COLO668 (cell line): ENCODE measurements around the gene RIPK1.
A peak's percentile ranks its signal among the peaks of the same experiment; 100 is the strongest.
"Not testable (repeated sequence)": the region's sequence is repeated elsewhere in the genome, so short reads cannot be mapped to it uniquely, and the experiment has no call there.

Experiments
- DNase-seq: peaks from one replicate; lab custom pipeline; 2025; ENCODE audit not compliant: unreplicated experiment; lab: John Stamatoyannopoulos, UW

Gene RIPK1

DNA sequence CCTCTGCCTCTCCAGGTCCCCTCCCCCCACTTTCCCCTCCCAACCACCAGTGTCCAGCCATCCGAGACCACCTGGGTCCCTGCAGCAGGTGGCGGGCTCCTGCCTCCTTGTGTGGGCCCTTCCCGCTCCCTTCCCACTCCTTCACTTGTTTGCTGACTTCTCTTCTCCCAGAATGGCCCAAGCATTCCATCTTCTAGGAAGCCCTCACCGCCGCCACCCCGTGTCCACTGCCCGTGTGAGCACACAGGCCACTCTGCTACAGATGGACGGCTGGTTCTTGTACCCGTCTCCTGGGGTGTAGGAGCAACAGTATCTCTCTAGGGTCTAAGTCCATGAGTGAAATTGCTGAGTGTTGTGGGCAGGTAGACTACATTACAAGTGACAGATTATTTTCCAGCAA, 65.2 kb downstream of the RIPK1 start:
- DNase-seq: no peak

DNA sequence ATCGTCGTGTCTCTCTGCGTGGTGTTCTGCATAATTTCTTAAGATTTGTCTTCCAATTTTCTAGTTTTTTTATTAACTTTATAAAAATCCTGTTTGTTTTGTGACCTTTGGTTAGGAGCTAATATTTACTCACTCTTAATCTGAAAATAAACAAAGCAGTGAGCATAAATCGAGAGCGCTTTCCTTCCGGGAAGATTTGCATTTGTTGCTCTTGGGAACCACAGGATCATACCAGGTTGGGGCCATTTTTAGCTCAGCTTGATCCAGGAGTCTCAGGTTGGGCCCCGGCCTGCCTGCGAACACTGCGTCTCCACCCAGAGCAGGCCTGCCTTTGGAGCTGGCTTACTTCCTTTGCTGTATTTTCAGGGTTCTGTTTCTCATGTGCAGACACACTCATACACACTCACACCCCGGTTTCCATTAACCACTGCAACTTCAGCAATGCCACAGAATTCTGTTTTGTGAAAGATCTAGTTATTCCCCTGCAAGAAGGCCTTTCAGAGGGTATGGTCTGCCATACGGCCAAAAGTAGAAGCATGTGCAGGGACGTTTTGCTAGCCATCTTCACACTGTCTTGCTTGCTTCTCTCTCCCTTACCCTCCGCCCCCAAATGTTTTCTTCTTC, 67.5 kb downstream of the RIPK1 start:
- peak; percentile 35 for DNase-seq

DNA sequence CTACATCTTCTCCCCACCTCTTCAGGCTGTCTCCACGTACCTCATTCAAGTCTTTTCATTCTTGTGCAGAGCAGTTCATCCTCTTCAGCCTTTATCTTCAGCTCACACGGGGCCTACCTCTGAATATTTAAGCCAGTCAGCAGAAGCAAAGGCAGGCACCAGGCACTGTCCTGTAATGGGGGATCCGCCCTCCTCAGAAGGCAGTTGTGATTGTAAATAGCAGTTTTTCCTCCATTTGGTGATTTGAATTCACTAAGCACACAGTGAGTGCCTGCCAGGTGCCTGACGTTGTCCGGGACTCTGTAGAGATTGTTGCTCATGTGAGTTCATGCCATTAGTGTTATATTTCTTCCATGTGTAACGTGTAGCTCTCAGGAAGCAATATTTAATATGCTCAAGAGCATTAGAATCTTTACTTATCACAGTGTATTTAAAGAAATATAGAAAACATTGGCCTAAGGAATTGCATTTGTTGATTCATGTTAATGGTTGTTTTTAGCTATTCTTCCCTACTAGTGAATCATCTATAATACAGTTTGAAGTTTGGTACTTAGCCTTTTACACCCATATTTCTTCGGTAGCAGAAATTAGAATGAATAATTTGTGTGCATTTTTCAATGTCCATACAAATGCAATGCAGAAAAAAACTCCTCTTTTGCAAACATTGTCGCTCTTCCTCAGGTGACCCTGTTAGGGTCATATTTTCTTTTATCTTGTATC, 68.2 kb downstream of the RIPK1 start:
- DNase-seq: peak; percentile 11

DNA sequence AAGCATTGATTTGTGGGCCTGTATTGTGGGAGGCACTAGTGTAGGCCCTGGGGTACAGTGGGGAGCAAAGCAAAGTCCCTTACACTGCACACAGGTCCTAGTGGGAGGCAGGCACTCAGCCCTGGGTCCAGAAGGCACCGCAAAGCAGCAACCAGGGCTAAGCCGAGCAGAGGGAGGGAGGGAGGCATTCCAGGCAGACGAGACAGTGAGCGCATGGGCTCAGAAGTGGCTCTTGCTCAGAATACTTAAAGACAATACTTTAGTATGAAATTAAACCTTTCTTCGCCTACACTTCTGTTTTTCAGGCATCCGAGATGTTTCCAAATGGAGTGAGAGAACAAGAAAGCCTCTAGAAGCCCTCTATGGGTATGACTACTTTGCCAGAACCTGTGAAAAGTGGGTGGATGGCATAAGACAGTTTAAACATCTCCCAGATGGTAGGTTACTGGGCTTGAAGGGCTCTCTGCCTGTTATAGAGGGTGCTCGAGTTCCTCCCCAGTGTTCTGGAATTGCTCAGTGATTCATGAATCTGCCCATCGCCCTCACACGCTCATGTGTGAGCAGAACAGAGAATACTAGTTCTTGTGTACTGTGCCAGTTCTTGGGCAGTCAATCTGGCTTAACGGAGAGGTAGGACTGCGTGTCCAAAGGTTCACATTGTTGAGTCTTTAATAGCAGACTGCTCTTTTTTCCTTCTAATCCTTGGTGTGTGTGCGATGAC, 68.9 kb downstream of the RIPK1 start:
- no peak for DNase-seq

DNA sequence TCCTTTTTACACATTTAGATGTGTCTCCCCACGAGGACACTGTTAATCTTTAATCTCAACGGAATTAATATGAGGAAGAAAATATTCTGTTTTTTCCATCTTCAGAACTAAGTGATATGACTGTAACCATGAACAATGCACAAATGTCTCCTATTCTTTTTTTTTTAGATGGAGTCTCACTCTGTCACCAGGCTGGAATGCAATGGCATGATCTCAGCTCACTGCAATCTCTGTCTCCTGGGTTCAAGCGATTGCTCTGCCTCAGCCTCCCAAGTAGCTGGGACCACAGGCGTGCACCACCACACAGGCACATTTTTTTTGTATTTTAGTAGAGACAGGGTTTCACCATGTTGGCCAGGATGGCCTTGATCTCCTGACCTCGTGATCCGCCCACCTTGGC, 69.6 kb downstream of the RIPK1 start:
- DNase-seq: not testable (repeated sequence)

DNA sequence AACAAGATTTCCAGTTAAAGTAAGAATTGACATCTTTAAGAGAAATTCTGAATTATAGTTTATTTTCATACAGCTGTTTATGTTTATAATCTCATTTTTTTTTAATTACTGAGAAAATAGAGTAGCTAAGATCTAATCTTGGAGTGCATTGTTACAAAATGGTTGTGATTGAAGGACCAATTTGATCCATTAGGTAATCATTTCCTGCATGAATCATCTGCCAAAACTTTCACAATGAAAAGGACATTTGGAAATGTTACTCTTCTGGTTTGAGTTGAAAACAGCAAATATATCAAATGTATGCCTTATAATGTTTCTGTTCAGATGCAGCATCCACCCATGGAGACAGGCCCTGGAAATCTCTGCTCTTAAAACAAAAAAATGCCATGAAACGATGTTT, 70.0 kb downstream of the RIPK1 start:
- DNase-seq: no peak

DNA sequence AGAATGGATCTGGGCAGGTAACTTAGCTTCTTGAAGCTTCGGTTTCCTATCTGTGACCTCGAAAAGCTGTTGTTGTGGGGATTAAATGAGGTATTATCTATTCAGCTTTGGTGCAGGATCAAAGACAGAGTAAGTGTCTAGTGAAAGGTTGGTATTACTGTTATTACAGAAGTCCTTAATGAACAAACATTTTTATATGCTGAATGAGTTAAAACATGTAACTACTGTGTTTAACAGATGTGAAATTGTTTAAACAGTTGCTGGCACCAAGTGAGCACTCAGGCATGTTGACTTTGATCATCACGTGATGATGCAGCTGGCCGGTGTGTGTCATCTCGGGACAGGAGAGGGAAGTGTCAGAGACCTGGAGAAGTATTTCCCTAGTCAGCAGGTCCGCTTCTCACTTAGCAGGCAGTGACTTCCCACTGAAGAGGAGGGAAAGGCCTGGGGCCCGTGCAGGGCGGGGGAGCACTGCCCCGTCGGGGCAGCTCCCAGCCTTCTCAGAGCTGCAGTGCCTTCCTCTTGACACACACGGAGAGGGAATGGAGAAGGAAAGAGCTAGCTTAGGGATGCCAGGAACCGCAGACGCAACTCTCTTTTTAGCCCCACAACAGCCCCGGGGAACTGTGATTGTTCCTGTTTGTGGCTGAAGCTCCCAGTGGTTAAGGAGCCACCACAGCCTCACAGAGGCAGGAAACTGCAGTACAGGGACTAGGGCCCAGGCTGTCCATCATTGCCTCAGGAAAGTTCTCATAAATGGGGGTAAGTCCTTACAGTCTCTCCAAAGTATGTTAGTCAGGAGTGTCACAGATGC, 71.0 kb downstream of the RIPK1 start:
- DNase-seq: peak; percentile 77

DNA sequence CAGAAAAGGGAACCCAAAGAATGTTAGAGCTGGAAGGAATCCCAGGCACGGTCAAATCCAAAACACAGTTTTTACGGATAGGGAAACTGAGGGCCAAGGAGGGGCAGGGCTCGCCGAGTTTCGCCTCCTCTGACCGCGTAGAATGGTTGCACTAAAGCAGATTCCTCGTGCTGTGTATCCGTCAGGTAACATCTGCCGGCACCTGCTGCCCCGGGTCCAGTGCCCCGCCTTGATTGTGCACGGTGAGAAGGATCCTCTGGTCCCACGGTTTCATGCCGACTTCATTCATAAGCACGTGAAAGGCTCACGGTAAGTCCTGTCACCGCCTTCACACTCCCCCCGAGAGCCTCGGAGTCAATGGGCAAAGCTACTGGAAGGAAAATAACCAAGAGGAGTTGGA, 71.9 kb downstream of the RIPK1 start:
- peak; percentile 16 for DNase-seq

DNA sequence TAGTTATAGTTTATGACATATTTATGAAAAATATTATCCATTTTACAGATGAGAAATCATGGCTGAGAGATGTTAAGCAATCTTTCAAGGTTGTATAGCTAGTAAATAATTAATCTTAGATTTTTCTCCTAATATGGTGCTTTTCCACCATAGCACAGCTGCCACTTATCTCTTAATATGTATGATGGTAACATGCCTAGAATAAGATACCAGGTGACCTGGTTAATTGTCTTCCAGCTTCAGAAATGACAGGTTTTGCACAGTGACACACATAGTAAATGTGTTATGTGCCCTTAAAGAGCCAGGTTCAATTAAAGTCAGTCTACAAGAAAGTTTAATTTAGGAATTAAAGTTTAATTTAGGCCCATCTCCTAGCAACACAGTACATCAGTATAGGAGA, 74.2 kb downstream of the RIPK1 start:
- DNase-seq: no peak

DNA sequence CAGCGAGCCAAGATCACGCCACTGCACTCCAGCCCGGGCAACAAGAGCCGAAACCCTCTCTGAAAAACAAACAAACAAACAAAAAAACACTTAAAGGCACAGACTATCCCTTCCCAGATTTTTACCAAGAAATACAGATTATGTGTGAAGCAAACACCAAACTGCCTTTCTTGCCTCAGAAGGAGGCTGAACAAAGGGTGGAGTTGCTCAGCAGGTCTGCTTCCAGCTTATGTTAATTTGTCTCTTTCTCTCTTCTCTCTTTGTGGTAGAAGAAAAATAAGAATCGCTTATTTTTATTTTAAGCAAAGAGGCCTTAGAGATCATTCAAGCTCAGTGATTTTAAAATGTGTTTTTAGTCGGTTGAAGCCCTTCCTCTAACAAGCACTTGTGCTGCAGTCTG, 74.9 kb downstream of the RIPK1 start:
- DNase-seq: no peak

DNA sequence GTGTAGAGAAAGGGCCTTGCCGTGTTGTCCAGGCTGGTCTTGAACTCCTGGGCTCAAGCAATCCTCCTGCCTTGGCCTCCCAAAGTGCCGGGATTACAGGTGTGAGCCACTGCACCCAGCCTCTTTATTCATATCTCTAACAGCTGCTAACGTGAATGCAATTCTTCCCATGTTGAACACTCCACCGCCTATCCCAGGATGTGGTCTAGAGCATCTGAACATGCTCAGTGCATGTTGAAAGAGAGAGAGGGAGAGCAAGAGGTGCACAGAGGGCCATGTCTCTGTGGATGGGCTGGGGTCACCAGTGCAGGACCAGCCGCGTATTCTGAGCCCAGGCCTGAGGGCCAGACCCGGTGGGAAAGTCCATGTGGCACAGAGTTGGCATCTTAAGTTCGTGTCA, 76.3 kb downstream of the RIPK1 start:
- DNase-seq: no peak

DNA sequence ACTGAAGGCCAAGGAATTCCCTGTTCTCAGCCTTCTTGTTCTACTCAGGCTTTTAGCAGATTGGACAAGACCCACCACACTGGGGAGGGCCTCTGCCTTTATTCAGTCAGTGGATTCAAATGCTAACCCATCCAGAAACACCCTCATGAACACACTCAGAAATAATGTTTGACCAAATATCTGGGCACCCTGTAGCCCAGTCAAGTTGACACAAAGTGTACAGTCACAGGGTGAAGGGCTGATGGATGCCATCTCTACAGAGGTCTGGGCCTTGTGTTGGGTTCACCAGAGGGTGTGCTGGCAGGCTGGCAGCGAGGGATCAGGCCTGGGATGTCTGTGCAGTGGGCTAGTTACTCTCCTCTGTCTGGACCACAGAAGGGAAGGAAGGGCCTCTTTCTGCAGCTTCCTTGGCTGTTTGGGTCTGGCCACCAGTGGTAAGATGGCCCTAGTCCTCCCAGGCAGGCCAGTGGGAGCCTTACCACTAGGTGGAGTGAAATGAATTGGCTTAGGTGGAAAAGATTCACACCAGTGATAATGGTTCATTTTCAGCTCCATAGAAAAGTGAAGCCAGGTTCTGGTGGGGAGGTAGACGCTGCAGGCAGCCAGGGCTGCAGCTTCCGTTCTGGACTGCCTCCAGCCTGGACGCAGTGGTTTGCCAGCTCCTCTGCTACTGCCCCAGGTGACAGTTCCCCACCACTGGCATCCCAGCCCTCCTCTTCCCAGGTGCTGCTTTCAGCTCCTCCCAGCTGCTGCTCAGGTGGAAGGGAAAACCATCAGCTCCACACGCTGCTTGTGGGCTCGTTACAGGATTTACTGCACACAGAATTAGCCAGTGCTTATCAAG, 79.8 kb downstream of the RIPK1 start:
- DNase-seq: no peak

DNA sequence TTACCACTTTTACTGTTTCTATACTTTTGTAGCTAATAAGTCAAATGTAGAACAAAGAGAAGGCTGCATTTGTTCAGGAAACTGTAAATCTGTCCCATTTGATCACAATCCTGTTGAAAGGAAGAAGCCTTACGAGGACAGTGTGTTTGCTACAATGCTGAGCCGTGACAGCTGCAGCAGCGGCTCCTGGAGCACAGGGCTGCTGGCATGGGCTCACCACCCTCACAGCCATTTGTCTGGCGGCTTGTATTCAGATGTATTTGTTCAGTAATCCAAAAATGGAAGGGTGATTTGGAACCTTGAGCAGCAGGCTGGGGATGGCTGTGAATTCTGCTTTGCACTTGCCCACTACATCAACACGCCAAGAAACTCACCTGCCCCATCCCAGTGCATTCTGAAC, 83.4 kb downstream of the RIPK1 start:
- peak; percentile 22 for DNase-seq

DNA sequence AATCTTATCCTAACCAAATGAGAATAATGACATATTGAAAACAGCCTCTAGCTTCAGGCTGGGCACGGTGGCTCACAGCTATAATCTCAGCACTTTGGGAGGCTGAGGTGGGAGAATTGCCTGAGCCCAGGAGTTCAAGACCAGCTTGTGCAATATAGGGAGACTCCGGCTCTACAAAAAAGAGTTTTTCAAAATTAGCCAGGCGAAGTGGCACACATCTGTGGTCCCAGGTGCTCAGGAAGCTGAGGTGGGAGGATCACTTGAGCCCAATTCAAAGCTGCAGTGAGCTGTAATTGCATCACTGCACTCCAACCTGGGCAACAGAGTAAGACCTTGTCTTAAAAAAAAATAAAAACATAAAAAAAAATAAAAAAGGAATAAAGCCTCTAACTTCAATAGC, 84.4 kb downstream of the RIPK1 start:
- no peak for DNase-seq

DNA sequence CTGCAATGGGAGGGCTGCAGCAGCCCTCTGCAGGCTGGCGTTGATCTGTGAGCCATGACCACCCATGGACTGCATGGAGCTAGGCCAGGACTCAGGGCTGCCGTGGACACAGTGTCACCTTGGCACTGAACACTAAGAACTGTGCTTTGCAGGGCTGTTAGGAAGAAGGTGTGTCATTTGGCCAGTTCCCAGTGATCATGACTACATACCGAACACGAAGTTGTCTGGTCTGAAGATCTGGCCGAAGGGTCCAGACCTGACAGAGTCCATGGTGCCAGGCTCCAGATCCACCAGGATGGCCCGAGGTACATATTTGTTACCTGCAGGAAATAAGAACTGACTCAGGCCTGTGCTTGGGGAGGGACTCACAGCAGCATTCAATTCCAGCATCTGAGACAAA, 87.1 kb downstream of the RIPK1 start:
- DNase-seq: not testable (repeated sequence)

DNA sequence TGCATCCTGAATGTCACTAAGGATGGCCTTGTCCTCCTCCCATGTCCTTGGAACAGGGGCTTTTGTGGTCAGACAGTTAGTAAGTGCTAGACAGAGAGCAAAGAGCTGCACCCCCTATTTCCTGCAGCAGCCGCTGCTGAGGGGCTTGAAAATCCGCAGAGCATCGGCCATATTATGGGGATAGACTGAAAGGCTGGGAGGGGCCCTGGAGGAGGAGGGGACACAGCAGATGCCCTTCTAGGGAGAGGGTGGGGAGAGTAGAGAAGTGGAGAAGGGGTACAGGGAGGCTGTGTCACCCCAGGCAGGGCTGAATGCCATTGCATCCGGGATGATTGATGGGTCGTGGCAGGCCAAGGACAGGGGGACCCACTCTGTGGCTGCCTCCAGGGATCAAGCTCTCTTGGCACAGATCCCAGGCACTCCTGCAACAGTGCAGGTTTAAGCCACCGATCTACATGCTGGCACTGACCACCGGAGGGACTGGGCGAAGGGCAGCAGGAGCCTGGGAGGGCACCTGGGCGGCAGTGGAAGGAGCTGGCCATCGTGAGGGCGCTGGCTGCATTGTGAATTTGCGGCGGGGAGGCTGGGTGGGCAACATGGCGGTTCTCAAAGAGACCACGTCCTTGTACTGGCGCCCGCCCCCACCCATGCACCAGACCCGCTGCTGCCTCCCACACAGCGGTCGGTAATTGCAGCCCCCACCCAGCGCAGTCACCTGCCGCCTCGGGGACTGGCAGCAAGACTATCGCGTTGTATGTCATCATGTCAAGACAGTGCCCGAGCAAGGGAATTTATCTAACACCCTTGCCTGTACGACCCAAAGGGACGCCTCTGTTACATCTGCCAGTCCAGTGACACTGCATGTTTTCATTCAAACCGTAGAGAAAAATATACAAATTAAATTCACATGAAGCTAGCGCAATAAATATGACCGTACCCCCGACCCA, 88.2 kb downstream of the RIPK1 start:
- DNase-seq: peak; percentile 21

DNA sequence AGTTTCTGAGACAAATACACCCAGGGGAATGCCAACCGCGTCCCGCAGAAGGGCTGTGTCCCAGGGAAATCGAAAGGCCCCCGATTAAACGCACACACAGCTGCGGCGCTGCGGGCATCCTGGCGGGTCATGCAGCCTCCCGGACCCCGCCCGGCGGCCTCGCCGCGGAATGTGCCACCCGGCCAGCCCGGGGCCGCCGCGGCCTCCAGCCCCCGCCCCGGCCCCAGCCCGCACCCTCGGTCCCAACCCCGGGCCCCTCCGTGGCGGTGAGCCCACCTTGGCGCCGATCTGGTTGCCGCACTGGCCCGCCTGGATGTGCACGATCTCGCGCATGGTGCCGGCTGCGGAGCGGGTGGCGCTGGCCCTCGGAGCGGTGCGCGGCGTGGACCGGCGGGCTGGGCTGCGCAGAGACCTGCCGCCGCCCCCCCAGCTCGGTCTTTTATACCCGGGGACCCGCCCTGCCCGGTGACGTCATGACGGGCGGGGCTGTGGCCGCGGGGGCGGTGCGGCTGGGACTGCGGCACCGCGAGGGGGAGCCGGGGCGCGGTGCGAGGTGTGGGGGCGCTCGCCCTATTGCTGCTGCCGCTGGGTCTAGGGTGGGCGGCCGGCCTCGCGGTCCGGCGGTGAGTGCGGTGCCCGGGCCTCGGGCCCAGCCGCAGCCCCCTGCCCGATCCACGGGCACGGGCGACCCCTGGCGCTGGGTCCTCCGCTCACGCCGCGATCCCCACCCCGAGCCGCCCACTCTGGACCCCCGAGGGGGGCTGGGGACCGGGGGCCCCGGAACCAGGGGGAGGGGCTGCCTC, 89.0 kb downstream of the RIPK1 start, which contains the start of gene TUBB2A:
Gene TUBB2A, minus strand, starts transcription at position 414 of the 803 bp plus-strand sequence. Its CDS starts 81 bp downstream, at position 333.
- peak; percentile 80 for DNase-seq
